GM19395 (cell line): ENCODE results near the gene TMOD1.

Source experiments
- ATAC-seq: cut with Tn5 transposase; IDR thresholded peaks from one replicate; pipeline ENCODE4 v1.9.1; 2021; ENCODE audit warnings: mild to moderate bottlenecking, moderate library complexity; ENCODE audit not compliant: unreplicated experiment

Gene TMOD1

GRCh38 chr9:97543561-97543960 is 42.1 kb downstream of the TMOD1 start:
- no peak for ATAC-seq

DNA sequence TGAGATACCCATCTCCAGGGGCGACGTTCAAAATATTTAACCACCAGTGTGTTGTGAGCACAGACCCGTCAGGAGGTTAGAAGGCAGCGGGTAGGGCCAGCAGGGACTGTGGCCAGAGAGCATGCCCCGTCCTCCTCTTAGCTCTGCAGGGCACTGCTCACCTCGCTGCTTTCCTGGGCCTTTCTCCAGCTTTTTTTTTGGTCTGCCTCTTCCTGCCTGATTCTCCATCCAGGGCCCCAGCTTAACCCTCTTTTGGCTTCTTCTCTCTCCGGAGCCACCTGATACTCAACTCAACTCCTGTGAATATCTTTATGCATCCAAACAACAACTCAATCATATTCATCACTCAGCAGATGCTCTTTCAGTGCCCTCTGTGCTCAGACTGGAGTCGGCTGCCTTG is 44.0 kb downstream of the TMOD1 start:
- ATAC-seq = no peak

DNA sequence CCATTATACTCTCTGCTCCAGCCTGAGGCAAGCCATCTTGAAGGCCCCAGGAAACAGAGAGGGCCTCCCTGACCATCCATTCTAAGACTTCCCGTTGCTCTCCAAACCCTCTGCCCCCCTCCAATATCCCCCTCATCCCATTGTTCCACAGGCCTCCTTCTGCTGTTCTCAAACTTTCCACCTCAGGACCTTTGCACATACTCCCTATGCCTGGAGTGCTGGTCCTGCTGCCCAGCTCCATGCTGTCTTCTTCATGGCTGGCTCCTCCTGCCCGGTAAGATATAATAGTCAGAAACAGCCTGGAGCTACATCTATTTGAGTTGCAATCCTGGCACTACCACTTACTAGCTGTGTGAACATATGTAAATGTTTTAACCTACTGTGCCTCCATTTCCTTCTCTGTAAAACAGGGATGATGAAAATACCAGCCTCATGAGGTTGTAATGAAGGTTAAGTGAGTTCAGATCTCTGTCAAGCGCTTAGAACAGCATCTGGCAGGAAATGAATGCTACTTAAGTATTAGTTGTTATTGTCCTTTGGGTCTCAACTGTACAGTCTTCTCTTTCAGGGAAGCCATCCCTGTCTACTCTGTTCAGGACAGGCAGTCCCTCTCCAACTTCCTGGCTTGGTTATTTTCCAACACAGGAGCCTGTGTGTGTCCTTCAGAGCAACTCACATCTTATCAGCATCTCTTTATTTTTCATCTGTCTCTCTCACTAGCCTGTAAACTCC is 45.8 kb downstream of the TMOD1 start:
- ATAC-seq = no peak

- no peak for ATAC-seq
These were observed 46.9 kb downstream of the TMOD1 start for GRCh38 chr9:97548379-97548778.

DNA sequence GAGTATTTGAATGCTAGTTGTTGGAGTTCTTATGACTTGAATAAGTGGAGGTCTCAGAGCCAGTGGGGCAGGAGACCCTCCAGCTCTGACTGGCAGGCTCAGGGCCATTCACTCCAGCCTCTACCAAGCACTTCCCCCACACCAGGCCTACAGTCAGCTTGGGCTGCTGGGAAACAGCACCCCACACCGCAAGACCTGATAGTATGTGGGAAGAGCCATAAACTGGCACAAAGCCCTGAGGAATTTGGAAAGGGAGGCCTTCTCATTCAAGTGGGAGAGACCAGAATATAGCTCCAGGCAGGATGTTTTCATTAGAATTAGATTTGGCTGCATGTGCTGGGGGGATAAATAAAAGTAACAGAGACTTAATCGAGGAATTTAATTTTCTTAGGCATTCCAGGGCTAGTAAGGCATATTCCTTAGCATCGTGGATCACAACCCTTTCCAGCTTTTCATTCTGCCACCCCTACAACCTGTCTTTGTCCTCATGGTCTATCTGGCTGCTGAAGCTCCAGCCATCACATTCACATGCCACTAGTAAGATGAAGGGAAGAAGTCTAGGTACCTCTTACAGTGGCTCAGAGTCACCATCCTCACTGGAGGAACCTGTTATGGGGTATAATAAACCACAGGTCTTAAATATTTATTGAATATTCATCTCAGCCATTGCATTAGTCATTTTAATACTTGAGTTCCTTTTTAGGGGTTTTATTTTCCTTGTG is 47.5 kb downstream of the TMOD1 start:
- no peak for ATAC-seq

GRCh38 chr9:97550386-97550785 is 48.9 kb downstream of the TMOD1 start:
- no peak for ATAC-seq

DNA sequence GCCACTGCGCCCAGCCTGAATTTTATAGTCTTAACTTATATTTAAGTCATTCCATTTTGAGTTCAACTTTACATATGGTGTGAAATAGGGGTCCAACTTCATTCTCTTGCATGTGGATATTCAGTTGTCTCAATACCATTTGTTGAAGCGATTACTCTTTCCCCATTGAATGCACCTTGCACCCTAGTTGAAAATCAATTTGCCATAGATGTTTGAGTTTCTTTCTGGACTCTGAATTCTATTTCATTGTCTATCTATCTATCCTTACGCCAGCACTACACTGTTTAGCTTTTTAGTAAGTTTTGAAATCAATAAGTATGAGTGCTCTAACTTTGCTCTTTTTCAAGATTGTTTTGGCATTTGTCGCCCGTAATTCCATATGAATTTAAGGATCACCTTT is 49.8 kb downstream of the TMOD1 start:
- no peak for ATAC-seq

GRCh38 chr9:97553141-97553540 is 51.7 kb downstream of the TMOD1 start:
- no peak for ATAC-seq

- no peak for ATAC-seq
These were observed 52.4 kb downstream of the TMOD1 start for GRCh38 chr9:97553841-97554240.

DNA sequence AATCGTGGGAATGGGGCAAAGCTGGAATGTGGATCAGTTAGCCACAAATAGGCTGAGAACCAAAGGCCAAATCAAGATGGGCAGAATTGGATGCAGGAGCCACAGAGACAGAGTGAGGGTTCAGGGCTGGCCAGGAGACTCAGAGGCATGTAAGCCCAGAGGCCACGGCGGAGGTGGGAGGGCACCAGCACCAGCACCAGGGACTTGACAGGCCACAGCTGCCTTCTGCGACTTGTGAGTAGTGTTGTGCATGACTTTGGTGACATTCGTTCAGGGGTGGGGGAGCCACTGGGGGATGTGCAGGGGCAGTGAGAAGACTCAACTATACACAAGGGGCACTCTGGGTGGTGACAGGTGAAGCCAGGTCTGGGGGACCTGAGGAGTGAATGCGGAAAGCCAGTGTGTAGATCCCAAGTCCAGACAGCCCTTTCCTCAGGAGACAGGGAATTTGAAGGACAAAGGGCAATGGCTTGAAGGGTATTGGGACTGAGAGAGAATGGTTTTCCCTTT is 53.2 kb downstream of the TMOD1 start:
- no peak for ATAC-seq

DNA sequence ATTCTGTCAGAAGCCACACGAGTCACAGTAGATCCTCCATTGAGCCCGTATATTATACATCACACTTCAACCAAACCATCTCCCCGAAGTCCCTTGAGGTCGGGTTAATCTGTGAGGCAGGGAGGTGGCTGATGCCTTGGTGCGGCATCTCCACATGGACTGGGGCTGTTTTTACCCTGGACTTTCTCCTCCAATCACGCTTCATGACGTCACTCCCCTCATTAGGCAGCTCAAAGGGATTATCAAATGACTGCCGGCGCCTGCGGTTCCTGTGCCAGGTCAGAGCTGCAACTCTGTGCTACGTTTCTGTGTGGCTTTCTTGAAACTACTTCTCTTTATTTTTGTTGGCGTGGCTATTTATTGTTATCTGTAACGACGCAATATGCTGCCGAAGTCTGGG is 53.7 kb downstream of the TMOD1 start:
- no peak for ATAC-seq

GRCh38 chr9:97556036-97556720 is 54.7 kb downstream of the TMOD1 start:
- ATAC-seq = no peak

GRCh38 chr9:97556721-97557605 is 55.5 kb downstream of the TMOD1 start:
- no peak for ATAC-seq

DNA sequence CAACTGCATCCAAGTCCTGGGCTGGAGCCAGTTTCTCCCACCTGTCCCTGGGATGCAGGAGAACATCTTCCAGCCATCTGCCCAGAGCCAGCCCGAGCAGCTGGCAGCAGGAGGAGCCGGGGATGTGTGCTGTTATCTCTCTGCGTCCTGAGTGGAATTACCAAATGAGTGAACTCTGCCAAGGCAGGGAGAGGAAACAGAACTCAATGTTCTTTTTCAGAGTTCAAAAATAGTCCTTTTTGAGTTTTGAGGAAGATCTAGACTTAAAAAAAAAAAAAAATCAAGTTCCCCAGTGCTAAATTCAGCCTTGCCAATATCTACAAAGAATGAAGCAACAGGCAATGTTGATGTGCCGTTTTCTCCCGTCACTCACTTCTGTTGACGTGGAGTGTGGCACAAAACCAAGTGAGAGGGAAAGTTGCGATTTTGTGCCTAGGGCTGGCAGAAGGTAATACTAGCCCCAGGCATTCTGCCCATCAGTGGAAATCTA is 56.2 kb downstream of the TMOD1 start:
- no peak for ATAC-seq

GRCh38 chr9:97558701-97559101 is 57.2 kb downstream of the TMOD1 start:
- peak; percentile 43 for ATAC-seq

DNA sequence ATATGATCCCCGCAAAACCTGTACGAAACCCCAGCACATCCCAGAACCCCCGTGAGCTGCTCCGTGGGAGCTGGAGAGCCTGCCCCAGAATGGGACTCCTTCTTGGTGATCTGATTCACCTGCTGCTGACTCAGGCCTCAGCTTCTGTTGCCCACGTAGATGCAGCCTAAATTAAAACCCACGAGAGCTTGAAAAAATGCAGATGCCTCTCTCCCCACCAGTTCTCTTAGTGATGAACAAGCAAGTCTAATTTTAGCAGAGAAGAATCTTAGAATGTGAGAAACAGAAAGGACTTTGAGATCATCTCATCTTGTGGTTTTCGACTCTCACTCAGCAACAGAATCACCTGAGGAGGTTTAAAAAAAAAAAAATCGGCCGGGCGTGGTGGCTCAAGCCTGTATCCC is 57.6 kb downstream of the TMOD1 start:
- peak; percentile 93 for ATAC-seq

DNA sequence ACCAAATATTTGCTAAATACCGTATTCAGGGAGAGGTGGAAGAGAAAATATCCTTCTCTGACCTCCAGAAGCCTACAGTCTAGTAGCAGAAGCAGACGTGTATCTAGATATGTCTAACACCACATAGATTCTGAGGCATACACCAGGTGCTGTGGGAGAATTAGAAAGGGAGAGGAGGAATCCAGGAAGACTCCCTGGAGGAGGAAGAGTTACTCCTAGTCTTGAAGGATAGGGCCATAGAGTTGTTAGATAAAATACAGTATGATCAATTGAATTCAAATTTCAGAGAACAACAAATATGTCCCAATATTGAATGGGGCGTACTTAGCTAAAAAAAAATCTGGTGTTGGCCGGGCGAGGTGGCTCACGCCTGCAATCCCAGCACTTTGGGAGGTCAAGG is 58.7 kb downstream of the TMOD1 start:
- ATAC-seq = no peak

GRCh38 chr9:97560851-97561250 is 59.4 kb downstream of the TMOD1 start:
- ATAC-seq = no peak

DNA sequence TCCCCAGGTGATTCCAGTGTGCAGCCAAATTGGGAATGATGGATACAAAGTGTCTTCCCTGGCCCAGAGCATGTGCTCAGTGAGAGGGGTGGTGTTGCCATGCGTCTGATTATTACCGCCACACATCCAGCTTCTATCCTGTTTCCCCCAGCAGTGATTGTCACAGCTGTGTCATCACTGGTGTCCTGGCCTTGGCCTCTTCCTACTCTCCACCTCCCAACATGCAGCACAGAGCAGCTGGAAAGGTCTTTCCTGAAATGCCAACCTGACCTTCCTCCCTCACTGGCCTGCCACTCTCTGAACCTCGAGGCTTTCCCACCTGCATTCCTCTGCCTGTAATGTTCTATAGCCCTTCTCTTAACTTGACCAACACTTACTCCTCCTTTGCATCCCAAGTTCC is 60.0 kb downstream of the TMOD1 start:
- ATAC-seq = no peak

GRCh38 chr9:97562542-97562941 is 61.1 kb downstream of the TMOD1 start:
- no peak for ATAC-seq
